ENCODE results near the gene MAP3K7. TPM values are rescaled to one million over a fixed set of nuclear protein-coding genes. Genes with fewer than 3 reads are reported as not detected.
"Not testable (repeated sequence)": the region's sequence is repeated elsewhere in the genome, so short reads cannot be mapped to it uniquely, and the experiment has no call there.

MAP3K7 gene
- polyA plus RNA-seq, 12 donors: 32.8 to 49.6 (median 43.1) TPM; not detected in 1

- DNase-seq: no peak
Measured at GRCh38 chr6:90583836-90584481, 2.9 kb downstream of the MAP3K7 start.

GRCh38 chr6:90583179-90583835 is 3.6 kb downstream of the MAP3K7 start:
- no peak for DNase-seq

DNA sequence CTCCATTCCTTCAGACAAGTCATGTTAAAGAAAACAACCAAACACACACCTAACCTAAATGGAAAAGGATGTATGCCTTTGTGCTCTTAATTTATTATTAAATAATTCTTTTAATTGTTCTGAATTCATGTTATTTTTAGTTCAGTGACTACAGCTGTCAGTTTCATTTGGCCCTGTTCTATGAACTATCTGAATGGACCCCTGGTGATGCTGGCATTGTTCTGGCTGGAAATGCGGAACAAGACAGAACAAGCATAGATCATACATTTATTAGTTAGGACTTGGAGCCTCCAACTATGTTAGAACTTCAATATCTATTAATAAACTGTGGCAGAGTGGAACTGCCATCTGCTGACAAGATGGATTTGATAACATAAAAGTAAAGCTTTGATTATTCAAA is 5.7 kb downstream of the MAP3K7 start:
- DNase-seq: no peak

DNA sequence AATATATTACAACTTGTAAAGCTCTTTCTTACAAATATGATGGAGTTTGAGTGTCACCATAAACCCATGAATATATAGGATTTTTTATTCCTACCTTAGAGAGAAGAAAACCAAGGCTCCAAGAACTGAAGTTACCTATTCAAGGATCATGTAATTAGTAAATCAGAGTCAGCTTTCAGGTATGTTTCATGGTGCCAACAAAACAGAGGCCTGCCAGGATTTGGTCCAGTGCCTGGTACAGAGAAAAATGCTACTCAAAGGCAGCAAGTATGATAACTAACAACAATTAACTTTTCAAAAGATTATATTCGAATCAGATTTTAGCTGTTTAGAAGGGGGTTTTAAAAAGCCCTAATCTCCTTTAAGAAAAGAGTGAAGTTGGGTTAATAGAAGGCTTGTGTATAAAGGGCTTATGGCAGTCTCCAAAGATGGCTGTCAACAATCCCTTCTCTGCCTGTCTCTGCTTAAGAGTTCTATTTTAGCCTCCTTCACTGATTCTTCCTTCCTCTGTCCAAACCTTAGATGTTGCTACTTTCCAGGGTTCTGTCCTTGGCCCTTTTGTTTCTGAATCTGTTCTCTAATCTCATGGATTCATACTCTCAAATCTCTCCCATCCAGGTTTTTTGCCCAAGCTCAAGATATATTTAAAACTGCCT is 7.8 kb downstream of the MAP3K7 start:
- DNase-seq: no peak

DNA sequence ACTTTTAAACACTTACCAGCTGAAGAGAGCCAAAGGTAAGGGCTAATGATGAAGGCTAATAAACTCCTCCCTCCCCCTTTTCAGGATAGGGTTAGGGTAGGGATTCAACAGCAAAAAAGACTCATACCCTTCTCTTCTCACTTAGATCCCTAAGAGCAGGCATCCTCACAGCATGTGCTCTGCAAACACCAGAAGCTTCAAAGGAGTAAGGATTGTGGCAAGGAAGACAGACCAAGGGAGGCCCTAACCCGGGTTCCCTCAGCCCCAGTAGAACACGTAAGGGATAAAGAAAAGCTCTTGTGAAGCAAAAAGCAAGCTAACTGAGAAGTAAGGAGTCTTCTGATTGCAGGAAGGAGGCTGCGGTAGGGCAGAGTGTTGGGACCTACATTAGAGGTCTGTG is 11.6 kb downstream of the MAP3K7 start:
- DNase-seq: no peak

GRCh38 chr6:90574610-90575009 is 12.3 kb downstream of the MAP3K7 start:
- no peak for DNase-seq

GRCh38 chr6:90573624-90574023 is 13.2 kb downstream of the MAP3K7 start:
- DNase-seq: no peak

- no peak for DNase-seq
Measured at GRCh38 chr6:90572856-90573255, 14.0 kb downstream of the MAP3K7 start.

- no peak for DNase-seq
Measured at GRCh38 chr6:90569223-90569622, 17.6 kb downstream of the MAP3K7 start.

DNA sequence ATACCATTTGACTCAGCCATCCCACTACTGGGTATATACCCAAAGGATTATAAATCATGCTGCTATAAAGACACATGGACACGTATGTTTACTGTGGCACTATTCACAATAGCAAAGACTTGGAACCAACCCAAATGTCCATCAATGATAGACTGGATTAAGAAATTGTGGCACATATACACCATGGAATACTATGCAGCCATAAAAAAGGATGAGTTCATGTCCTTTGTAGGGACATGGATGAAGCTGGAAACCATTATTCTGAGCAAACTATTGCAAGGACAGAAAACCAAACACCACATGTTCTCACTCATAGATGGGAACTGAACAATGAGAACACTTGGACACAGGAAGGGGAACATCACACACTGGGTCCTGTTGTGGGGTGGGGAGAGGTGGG is 19.2 kb downstream of the MAP3K7 start:
- not testable (repeated sequence) for DNase-seq

DNA sequence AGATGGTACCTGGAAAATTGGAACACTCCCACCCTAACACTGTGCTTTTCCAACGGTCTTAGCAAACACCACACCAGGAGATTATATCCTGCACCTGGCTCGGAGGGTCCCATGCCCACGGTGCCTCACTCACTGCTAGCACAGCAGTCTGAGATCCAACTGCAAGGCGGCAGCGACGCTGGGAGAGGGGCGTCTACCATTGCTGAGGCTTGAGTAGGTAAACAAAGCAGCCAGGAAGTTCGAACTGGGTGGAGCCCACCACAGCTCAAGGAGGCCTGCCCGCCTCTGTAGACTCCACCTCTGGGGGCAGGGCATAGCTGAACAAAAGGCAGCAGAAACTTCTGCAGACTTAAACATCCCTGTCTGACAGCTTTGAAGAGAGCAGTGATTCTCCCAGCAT is 24.5 kb downstream of the MAP3K7 start:
- DNase-seq: not testable (repeated sequence)

DNA sequence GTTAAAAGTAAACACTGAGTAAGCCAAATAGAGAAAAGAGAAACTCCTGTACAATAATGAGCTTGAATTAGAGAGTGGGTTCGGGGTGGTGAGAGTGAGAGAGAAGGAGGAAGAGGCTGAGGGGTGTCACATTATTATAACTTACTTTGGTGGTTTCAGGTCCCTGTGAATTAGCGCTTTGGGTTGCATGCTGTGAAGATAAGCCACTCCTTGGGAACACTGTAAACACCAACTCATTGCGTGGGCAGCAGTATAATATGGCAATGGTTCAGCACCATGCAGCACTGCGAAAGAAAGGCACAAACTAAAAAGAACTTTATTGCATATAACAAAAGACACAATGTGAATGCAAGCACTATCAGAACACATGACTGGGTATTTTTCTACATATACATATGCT is 26.9 kb downstream of the MAP3K7 start:
- DNase-seq: no peak

DNA sequence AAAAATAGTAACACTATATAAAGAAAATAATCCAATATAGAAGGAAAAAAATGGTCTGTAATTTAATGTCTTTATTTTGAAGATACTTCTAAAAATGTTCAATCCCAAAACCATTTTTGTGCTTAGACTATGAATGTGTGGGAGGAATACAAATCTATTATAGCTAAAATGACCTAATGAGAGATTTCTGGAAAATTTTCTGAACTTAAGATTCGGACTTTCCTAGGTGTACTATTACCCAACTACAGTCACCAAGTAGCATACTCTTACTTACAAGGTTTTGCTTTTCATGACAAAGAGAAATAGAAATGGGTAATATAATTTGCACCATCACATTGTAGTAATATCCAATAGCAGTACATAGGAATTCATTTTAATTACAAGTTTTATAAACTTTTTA is 29.9 kb downstream of the MAP3K7 start:
- no peak for DNase-seq

DNA sequence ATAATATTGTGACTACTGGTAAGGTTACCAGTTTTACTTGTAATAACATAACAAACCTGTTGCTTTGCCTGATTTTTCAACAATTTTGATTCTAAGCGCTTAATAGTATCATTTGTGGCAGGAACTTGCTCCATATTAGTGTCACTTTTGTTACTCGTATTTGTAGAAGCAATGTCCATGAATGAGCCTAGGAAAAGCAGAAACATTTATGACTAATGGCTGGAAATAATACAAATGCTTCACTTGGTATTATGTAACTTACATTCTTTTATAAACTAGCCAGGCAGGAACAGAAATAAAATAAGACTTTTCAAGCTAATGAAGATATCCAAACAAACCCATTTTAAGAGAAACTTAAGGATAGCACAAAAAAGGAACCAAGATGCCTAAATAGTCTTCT is 38.9 kb downstream of the MAP3K7 start:
- DNase-seq: no peak

- DNase-seq: no peak
Measured at GRCh38 chr6:90547079-90547478, 39.8 kb downstream of the MAP3K7 start.

GRCh38 chr6:90545448-90545847 is 41.4 kb downstream of the MAP3K7 start:
- DNase-seq: no peak

GRCh38 chr6:90544741-90545140 is 42.1 kb downstream of the MAP3K7 start:
- no peak for DNase-seq

GRCh38 chr6:90544081-90544480 is 42.8 kb downstream of the MAP3K7 start:
- no peak for DNase-seq

- DNase-seq: no peak
Measured at GRCh38 chr6:90541221-90541620, 45.7 kb downstream of the MAP3K7 start.

DNA sequence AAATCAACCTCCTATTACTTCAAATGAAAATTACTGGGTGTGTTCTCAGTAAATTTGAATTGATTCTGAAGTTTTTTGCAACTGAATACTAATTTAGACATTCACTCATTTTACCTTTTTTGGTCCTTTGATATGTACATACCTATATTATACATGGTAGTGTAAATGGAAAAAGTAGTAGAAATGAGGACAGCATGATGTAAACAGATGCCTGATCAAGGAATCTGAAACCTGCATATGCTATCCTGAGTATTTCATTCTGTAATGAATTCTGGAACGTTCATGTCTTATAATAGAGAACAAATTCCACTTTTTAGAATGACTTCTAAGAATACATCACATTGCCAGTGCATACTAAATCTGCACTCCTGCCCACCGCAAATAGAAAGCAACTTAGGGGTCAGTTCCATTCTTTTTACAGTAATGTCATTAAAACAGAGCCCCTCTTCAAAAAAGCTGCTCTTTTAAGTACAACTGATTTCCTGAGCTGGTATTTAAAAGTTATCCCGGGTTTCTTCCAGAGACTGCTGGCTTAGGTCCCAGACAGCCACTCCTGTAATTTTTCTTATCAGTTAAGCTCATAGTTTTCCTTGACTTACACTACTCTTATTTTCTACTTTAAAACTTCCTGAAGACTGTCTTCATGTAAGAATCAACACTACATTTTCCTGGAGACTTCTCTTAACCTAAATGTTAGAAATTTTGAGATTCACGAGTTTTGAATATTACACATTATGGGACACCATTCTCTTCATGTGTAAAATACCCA is 48.4 kb downstream of the MAP3K7 start:
- DNase-seq: no peak

GRCh38 chr6:90537723-90538258 is 49.1 kb downstream of the MAP3K7 start:
- peak; percentile 11 for DNase-seq

DNA sequence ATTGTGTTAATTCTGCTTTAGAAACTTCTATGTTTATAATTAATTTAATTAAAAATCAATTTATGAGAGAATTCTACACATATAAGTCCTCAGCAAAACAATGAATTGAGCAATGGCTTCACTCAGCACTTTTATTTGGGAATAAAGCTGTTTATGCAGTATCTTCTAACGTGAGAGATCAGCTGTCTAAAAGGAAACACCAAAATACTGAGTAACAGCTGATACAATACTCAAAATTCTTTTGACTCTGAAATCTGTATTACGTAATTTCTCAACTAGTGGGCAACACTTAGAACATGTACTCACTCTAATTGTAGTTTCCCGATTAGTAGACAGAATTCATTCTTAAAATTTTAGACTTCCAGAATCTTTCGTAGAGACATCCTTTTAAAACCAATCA is 49.8 kb downstream of the MAP3K7 start:
- DNase-seq: no peak
